Adrenal gland (tissue), 5 donors: ENCODE data around the gene MMADHC.

Experiments used
- POLR2A ChIP-seq, 2 donors: fragments of 450-650 bp; IDR thresholded peaks; one replicate each; pipeline ENCODE4 v1.6.1; 2017; ENCODE audit warnings: antibody characterized with exemption in 2 of 2, mild to moderate bottlenecking in 2 of 2, moderate library complexity in 1 of 2
- TF ChIP-seq, protein P1 (sequence below), 6 experiments: fragments of 450-650 bp in 4 of 6; fragments of 200-600 bp in 2 of 6; sonication (generic) in 1 of 6; IDR thresholded peaks; 1 replicate in 5 of 6; 2 replicates in 1 of 6; pipeline versions ENCODE4 v1.5.1 to v1.8.0; 2016 to 2021; ENCODE audit warnings: antibody characterized with exemption in 6 of 6, mild to moderate bottlenecking in 2 of 6, moderate library complexity in 1 of 6
- donor health status: DM: no; HTN: no; CAD: no.

DNA sequence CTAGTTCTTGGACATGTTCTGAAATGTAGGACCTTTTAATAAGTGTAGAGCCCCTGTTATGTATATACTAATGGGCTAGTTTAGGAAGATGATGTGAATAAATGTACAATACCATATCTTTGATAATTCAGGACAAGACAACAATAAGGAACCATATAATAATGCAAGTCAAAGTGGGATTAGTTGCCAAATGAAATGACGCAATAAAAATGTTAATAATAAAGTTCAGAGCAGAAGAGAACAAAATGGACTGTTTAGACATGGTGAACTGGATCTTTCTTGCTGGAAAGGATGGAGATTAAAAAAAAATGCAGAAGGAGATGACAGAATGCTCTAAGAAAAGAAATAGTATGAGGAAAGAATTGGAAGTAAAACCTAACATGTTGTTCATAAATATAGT is 43.7 kb downstream of the MMADHC start:
- TF ChIP-seq, protein P1, sequence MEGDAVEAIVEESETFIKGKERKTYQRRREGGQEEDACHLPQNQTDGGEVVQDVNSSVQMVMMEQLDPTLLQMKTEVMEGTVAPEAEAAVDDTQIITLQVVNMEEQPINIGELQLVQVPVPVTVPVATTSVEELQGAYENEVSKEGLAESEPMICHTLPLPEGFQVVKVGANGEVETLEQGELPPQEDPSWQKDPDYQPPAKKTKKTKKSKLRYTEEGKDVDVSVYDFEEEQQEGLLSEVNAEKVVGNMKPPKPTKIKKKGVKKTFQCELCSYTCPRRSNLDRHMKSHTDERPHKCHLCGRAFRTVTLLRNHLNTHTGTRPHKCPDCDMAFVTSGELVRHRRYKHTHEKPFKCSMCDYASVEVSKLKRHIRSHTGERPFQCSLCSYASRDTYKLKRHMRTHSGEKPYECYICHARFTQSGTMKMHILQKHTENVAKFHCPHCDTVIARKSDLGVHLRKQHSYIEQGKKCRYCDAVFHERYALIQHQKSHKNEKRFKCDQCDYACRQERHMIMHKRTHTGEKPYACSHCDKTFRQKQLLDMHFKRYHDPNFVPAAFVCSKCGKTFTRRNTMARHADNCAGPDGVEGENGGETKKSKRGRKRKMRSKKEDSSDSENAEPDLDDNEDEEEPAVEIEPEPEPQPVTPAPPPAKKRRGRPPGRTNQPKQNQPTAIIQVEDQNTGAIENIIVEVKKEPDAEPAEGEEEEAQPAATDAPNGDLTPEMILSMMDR (IDR thresholded peaks at IDR 0.05), result no peak
- TF ChIP-seq POLR2A (IDR thresholded peaks at IDR 0.05), result no peak
